ENCODE measurements around the gene FDXR.
A peak's percentile ranks its signal among the peaks of the same experiment; 100 is the strongest.

FDXR gene

GRCh38 chr17:74860229-74860871 is 12.4 kb downstream of the FDXR start:
- Histone ChIP-seq H3K79me2 (ENCODE audit: control insufficient read depth, insufficient read depth, low read length) (no peaks in the 10 kb centered on the region), H2BK15ac (replicated peaks; ENCODE audit: low read depth) (no peak overlapping the region), H3K27me3 (ENCODE audit: insufficient read depth, low read length, poor library complexity) (peaks cover 44% of the 10 kb centered on the region), H3K18ac (ENCODE audit: low read length) (no peak overlapping the region), H3K4ac (ENCODE audit: low read depth, low read length) (no peak overlapping the region), H3K4me2 (ENCODE audit: low read length) (no peak overlapping the region), H4K5ac (ENCODE audit: low read length) (no peak overlapping the region), H3K36me3 (ENCODE audit: control insufficient read depth, insufficient read depth, low read length) (no peaks in the 10 kb centered on the region), H2AK5ac (ENCODE audit: low read length) (no peak overlapping the region), H2BK120ac (ENCODE audit: low read depth, low read length) (no peak overlapping the region), H3K79me1 (ENCODE audit: low read length) (no peaks in the 10 kb centered on the region), H3K27ac (ENCODE audit: low read depth, low read length) (no peak overlapping the region), H3K4me3 (ENCODE audit: low read length) (no peak overlapping the region), H4K8ac (ENCODE audit: low read depth, low read length) (no peak overlapping the region), H3K56ac (ENCODE audit: low read length) (no peak overlapping the region), H3K9ac (ENCODE audit: low read length) (no peak overlapping the region), H3K4me1 (ENCODE audit: control insufficient read depth, low read depth, low read length) (no peaks in the 10 kb centered on the region), H3K23ac (ENCODE audit: low read length) (peak overlapping the region; percentile 89), H2BK5ac (ENCODE audit: low read length) (no peak overlapping the region)
- no CpG with 5 or more reads among the region's 44 CpGs for WGBS (ENCODE audit: extremely low coverage, insufficient coverage, low lambda C conversion rate)
- no peak for DNase-seq

DNA sequence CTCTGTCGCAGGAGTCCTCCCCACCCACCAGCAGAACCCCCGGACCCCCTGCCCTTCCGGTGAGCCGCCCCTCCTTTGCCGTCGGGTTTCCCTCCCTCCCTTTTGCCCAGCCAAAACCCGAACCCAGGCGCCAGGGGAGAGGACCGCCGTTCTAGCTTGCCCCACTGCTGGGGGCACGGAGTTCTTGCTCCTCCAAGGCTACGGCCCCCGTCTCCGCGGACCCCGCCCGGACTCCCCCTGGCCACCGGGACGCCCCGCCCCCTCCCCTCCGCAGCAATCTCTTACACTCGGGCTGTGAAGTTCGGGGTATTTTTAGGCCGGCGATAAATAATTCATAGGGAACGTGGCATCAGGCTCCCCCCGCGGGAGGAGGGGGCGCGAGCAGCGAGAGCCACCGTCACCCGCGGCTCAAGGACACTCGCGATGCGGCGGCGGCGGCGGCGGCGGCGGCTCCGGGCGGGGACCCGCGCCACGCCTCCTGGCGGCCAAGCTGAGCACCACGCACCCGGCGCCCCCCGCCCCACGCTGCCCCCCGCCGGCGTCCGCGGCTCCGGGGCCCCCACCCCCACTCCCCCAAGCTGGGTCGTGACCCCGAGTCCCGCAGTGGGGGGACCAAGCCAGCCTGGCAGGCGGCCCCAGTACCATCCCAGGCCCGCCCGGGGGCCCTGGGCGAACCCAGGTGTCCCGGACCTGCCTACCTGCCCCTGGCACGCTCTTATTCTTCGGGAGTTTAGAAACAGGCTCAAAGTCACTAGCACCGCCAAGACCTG is 13.2 kb downstream of the FDXR start, which contains the start of gene GRIN2C:
TSS of gene GRIN2C (minus strand) at position 427 of the 770 bp plus-strand sequence. CDS start 4,793 bp downstream, outside the sequence.
- Histone ChIP-seq H3K18ac (ENCODE audit: low read length) (no peak within 1 kb of the TSS), H3K36me3 (ENCODE audit: control insufficient read depth, insufficient read depth, low read length) (no peaks in the 10 kb centered on the region), H3K9ac (ENCODE audit: low read length) (no peak within 1 kb of the TSS), H2BK5ac (ENCODE audit: low read length) (no peak within 1 kb of the TSS), H4K5ac (ENCODE audit: low read length) (no peak within 1 kb of the TSS), H2AK5ac (ENCODE audit: low read length) (no peak within 1 kb of the TSS), H3K79me2 (ENCODE audit: control insufficient read depth, insufficient read depth, low read length) (no peaks in the 10 kb centered on the region), H3K79me1 (ENCODE audit: low read length) (no peaks in the 10 kb centered on the region), H3K23ac (ENCODE audit: low read length) (peak within 1 kb of the TSS; percentile 89), H2BK15ac (replicated peaks; ENCODE audit: low read depth) (no peak within 1 kb of the TSS), H4K8ac (ENCODE audit: low read depth, low read length) (no peak within 1 kb of the TSS), H3K56ac (ENCODE audit: low read length) (no peak within 1 kb of the TSS), H3K27ac (ENCODE audit: low read depth, low read length) (no peak within 1 kb of the TSS), H3K4ac (ENCODE audit: low read depth, low read length) (no peak within 1 kb of the TSS), H3K4me1 (ENCODE audit: control insufficient read depth, low read depth, low read length) (no peaks in the 10 kb centered on the region), H3K27me3 (ENCODE audit: insufficient read depth, low read length, poor library complexity) (peaks cover 44% of the 10 kb centered on the region), H2BK120ac (ENCODE audit: low read depth, low read length) (no peak within 1 kb of the TSS), H3K4me2 (ENCODE audit: low read length) (no peak within 1 kb of the TSS), H3K4me3 (ENCODE audit: low read length) (no peak within 1 kb of the TSS)
- no CpG with 5 or more reads among the region's 72 CpGs for WGBS (ENCODE audit: extremely low coverage, insufficient coverage, low lambda C conversion rate)
- DNase-seq, result no peak

DNA sequence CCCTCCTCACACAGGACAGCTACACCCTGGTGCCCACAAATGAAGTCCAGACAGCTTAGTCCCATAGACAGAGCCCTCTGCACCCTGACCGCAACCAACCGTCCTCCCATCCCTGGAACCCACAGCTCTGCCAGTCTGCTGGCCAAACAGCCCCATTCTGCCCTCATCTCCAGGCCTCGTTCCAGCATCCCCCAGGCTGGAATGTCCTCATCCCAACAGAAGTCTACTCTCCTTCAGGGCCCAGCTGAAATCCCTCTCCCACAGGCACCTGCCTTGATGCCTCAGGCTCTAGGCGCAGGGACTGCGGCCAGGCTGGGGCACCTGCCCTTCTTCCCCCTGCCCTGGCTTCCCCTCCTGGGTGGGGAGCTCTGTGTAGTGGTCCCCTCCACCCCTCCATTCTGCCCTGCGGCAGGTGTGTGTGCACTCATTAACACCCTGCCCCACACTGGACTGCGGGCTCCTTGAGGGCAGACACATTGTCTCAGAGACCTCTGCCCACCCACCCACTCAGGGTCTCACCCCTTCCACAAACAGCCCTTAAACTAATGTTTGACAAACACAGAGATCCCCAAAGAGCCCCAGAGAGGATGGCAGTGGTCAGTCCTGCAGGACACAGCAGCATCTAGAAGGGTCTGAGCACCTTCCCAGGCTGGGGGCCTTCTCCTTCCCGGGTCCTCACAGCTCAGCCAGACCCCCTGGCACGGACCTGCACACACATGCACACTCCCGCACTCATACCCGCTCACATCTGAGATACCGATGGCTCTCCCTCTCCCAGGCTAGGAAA is 13.9 kb downstream of the FDXR start:
- Histone ChIP-seq H3K4me2 (ENCODE audit: low read length) (no peak overlapping the region), H3K4me1 (ENCODE audit: control insufficient read depth, low read depth, low read length) (no peaks in the 10 kb centered on the region), H3K27me3 (ENCODE audit: insufficient read depth, low read length, poor library complexity) (peaks cover 44% of the 10 kb centered on the region), H3K4ac (ENCODE audit: low read depth, low read length) (no peak overlapping the region), H3K79me1 (ENCODE audit: low read length) (no peaks in the 10 kb centered on the region), H3K56ac (ENCODE audit: low read length) (no peak overlapping the region), H4K5ac (ENCODE audit: low read length) (no peak overlapping the region), H3K9ac (ENCODE audit: low read length) (no peak overlapping the region), H2BK120ac (ENCODE audit: low read depth, low read length) (no peak overlapping the region), H2BK5ac (ENCODE audit: low read length) (no peak overlapping the region), H3K23ac (ENCODE audit: low read length) (no peak overlapping the region), H3K18ac (ENCODE audit: low read length) (no peak overlapping the region), H3K36me3 (ENCODE audit: control insufficient read depth, insufficient read depth, low read length) (no peaks in the 10 kb centered on the region), H3K4me3 (ENCODE audit: low read length) (no peak overlapping the region), H3K27ac (ENCODE audit: low read depth, low read length) (no peak overlapping the region), H2AK5ac (ENCODE audit: low read length) (no peak overlapping the region), H2BK15ac (replicated peaks; ENCODE audit: low read depth) (no peak overlapping the region), H4K8ac (ENCODE audit: low read depth, low read length) (no peak overlapping the region), H3K79me2 (ENCODE audit: control insufficient read depth, insufficient read depth, low read length) (no peaks in the 10 kb centered on the region)
- no CpG with 5 or more reads among the region's 12 CpGs for WGBS (ENCODE audit: extremely low coverage, insufficient coverage, low lambda C conversion rate)
- DNase-seq, result no peak

GRCh38 chr17:74857191-74857590 is 15.6 kb downstream of the FDXR start:
- Histone ChIP-seq H3K27ac (ENCODE audit: low read depth, low read length) (no peak overlapping the region), H4K8ac (ENCODE audit: low read depth, low read length) (no peak overlapping the region), H3K79me2 (ENCODE audit: control insufficient read depth, insufficient read depth, low read length) (no peaks in the 10 kb centered on the region), H3K4ac (ENCODE audit: low read depth, low read length) (no peak overlapping the region), H2BK15ac (replicated peaks; ENCODE audit: low read depth) (no peak overlapping the region), H3K9ac (ENCODE audit: low read length) (no peak overlapping the region), H2AK5ac (ENCODE audit: low read length) (no peak overlapping the region), H3K79me1 (ENCODE audit: low read length) (no peaks in the 10 kb centered on the region), H3K36me3 (ENCODE audit: control insufficient read depth, insufficient read depth, low read length) (no peaks in the 10 kb centered on the region), H2BK5ac (ENCODE audit: low read length) (no peak overlapping the region), H3K4me1 (ENCODE audit: control insufficient read depth, low read depth, low read length) (no peaks in the 10 kb centered on the region), H3K56ac (ENCODE audit: low read length) (no peak overlapping the region), H3K18ac (ENCODE audit: low read length) (no peak overlapping the region), H3K23ac (ENCODE audit: low read length) (no peak overlapping the region), H3K4me2 (ENCODE audit: low read length) (no peak overlapping the region), H2BK120ac (ENCODE audit: low read depth, low read length) (no peak overlapping the region), H3K4me3 (ENCODE audit: low read length) (no peak overlapping the region), H4K5ac (ENCODE audit: low read length) (no peak overlapping the region), H3K27me3 (ENCODE audit: insufficient read depth, low read length, poor library complexity) (peaks cover 47% of the 10 kb centered on the region)
- DNase-seq, result no peak
- WGBS (ENCODE audit: extremely low coverage, insufficient coverage, low lambda C conversion rate), result 100% methylated on average over 1 of the region's 4 CpGs

DNA sequence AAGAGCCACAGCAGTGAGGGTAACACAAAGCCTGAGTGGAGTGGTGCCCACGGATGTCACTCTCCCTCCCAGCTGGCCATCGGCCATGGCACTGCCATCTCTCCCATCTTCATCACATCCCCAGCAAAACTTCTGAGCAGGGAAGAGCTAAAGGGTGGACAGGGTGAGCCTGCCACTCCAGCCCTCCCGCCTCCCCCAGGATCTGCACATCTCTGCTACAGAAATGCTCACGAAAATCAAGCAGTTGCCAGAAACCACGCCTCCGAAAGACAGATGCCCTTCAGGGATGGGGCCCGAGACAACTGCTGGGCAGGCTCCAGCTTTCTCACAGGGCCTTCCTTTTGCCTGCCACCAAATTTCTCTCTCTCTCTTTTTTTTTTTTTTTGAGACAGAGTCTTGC is 16.7 kb downstream of the FDXR start:
- WGBS (ENCODE audit: extremely low coverage, insufficient coverage, low lambda C conversion rate), result no CpG with 5 or more reads among the region's 7 CpGs
- H2BK15ac ChIP-seq (replicated peaks; ENCODE audit: low read depth), result no peak overlapping the region
- no peak overlapping the region for H2BK5ac ChIP-seq (ENCODE audit: low read length)
- H3K4me3 ChIP-seq (ENCODE audit: low read length), result no peak overlapping the region
- peaks cover 40% of the 10 kb centered on the region for H3K27me3 ChIP-seq (ENCODE audit: insufficient read depth, low read length, poor library complexity)
- H3K4me1 ChIP-seq (ENCODE audit: control insufficient read depth, low read depth, low read length), result no peaks in the 10 kb centered on the region
- no peak overlapping the region for H3K56ac ChIP-seq (ENCODE audit: low read length)
- H2BK120ac ChIP-seq (ENCODE audit: low read depth, low read length), result no peak overlapping the region
- H3K79me1 ChIP-seq (ENCODE audit: low read length), result no peaks in the 10 kb centered on the region
- no peaks in the 10 kb centered on the region for H3K36me3 ChIP-seq (ENCODE audit: control insufficient read depth, insufficient read depth, low read length)
- H2AK5ac ChIP-seq (ENCODE audit: low read length), result no peak overlapping the region
- no peaks in the 10 kb centered on the region for H3K79me2 ChIP-seq (ENCODE audit: control insufficient read depth, insufficient read depth, low read length)
- no peak for DNase-seq
- H4K5ac ChIP-seq (ENCODE audit: low read length), result no peak overlapping the region
- no peak overlapping the region for H3K4me2 ChIP-seq (ENCODE audit: low read length)
- H3K18ac ChIP-seq (ENCODE audit: low read length), result no peak overlapping the region
- no peak overlapping the region for H4K8ac ChIP-seq (ENCODE audit: low read depth, low read length)
- H3K27ac ChIP-seq (ENCODE audit: low read depth, low read length), result no peak overlapping the region
- H3K9ac ChIP-seq (ENCODE audit: low read length), result no peak overlapping the region
- no peak overlapping the region for H3K4ac ChIP-seq (ENCODE audit: low read depth, low read length)
- H3K23ac ChIP-seq (ENCODE audit: low read length), result no peak overlapping the region

Data from mesendoderm (in vitro differentiated cells).